IMR-90 (cell line): Measurements from ENCODE around the gene STUB1. TPM values are rescaled to one million over a fixed set of nuclear protein-coding genes. Genes with fewer than 3 reads are reported as not detected.
A peak's percentile ranks its signal among the peaks of the same experiment; 100 is the strongest.

ENCODE experiments used
- ATAC-seq: fragments of 200-7000 bp; cut with Tn5 transposase; 2 replicates; pipeline ENCODE4 v1.9.1; 2020; ENCODE audit warnings: low read depth, mild to moderate bottlenecking, moderate library complexity
- BruUV-seq: library from RNA; stranded (reverse); fragments of 400-500 nt; replicated peaks from 2 replicates; lab custom pipeline; 2021; lab: Mats Ljungman, UMichigan
- CTCF ChIA-PET: fragments of 300-600 bp; formaldehyde crosslinking; extraction: SDS; loops from one replicate; lab custom pipeline; 2021; ENCODE audit warnings: antibody characterized with exemption; lab: Yijun Ruan, JAX
- POLR2A ChIA-PET: fragments of 300-600 bp; sonication (Branson Sonifier 250); formaldehyde crosslinking; loops from one replicate; lab custom pipeline; 2022; ENCODE audit warnings: antibody characterized with exemption; ENCODE audit not compliant: unreplicated experiment; lab: Charles Lee
- DNase-seq: peaks from one replicate; pipeline ENCODE4 v3.0.0; 2013
- H2AFZ ChIP-seq: replicated peaks from 2 replicates; pipeline ENCODE3; 2013; ENCODE audit warnings: low read length, mild to moderate bottlenecking; ENCODE audit not compliant: poor library complexity
- H2AK5ac ChIP-seq: 2 replicates; pipeline ENCODE4 v1.6.1; 2013; ENCODE audit warnings: low read depth, low read length, inconsistent platforms
- H2AK9ac ChIP-seq: replicated peaks from 2 replicates; pipeline ENCODE3; 2013; ENCODE audit warnings: mild to moderate bottlenecking, low read depth, low read length, moderate library complexity; ENCODE audit not compliant: poor library complexity
- H2BK120ac ChIP-seq: 2 replicates; pipeline ENCODE4 v1.6.1; 2013; ENCODE audit warnings: low read depth, low read length, inconsistent platforms
- H2BK15ac ChIP-seq: 3 replicates; pipeline ENCODE4 v1.6.1; 2013; ENCODE audit warnings: low read depth, low read length, inconsistent platforms
- H2BK20ac ChIP-seq: 2 replicates; pipeline ENCODE4 v1.6.1; 2013; ENCODE audit warnings: low read depth, mild to moderate bottlenecking, inconsistent platforms, low read length, moderate library complexity
- H2BK5ac ChIP-seq: 2 replicates; pipeline ENCODE4 v1.6.1; 2013; ENCODE audit warnings: mild to moderate bottlenecking, low read depth, low read length, inconsistent platforms; ENCODE audit not compliant: poor library complexity, severe bottlenecking
- H3K14ac ChIP-seq: replicated peaks from 2 replicates; pipeline ENCODE4 v1.6.1; 2013; ENCODE audit warnings: low read depth, low read length, inconsistent platforms
- H3K18ac ChIP-seq: 2 replicates; pipeline ENCODE4 v1.6.1; 2013; ENCODE audit warnings: low read depth, low read length, control low read depth
- H3K23ac ChIP-seq: 2 replicates; pipeline ENCODE4 v1.6.1; 2013; ENCODE audit warnings: low read depth, low read length, inconsistent platforms
- H3K27ac ChIP-seq: 2 replicates; pipeline ENCODE4 v1.5.1; 2013; ENCODE audit warnings: mild to moderate bottlenecking, control low read depth, low read length; ENCODE audit not compliant: insufficient read depth
- H3K27me3 ChIP-seq: 2 replicates; pipeline ENCODE4 v1.6.1; 2013; ENCODE audit warnings: low read length; ENCODE audit not compliant: control insufficient read depth, insufficient read depth
- H3K36me3 ChIP-seq: 2 replicates; pipeline ENCODE4 v1.6.1; 2013; ENCODE audit warnings: low read length, mixed read lengths; ENCODE audit not compliant: control insufficient read depth, insufficient read depth
- H3K4ac ChIP-seq: 2 replicates; pipeline ENCODE4 v1.6.1; 2013; ENCODE audit warnings: low read depth, low read length, inconsistent platforms
- H3K4me1 ChIP-seq: 2 replicates; pipeline ENCODE4 v1.6.1; 2013; ENCODE audit warnings: low read length, mixed read lengths; ENCODE audit not compliant: control insufficient read depth, insufficient read depth
- H3K4me2 ChIP-seq: 2 replicates; pipeline ENCODE4 v1.6.1; 2013; ENCODE audit warnings: low read depth, mild to moderate bottlenecking, control low read depth, low read length, moderate library complexity
- H3K4me3 ChIP-seq: 2 replicates; pipeline ENCODE4 v1.5.1; 2013; ENCODE audit warnings: low read depth, mild to moderate bottlenecking, control low read depth, low read length, moderate library complexity; ENCODE audit not compliant: insufficient read depth
- H3K56ac ChIP-seq: 2 replicates; pipeline ENCODE4 v1.6.1; 2013; ENCODE audit warnings: low read length, inconsistent platforms; ENCODE audit not compliant: insufficient read depth; ENCODE audit errors: extremely low read depth
- H3K79me1 ChIP-seq, 2 experiments: 2 replicates each; pipeline ENCODE4 v1.6.1; 2013; ENCODE audit warnings: low read length in 2 of 2, inconsistent platforms in 1 of 2, low read depth in 1 of 2
- H3K9ac ChIP-seq: 2 replicates; pipeline ENCODE4 v1.6.1; 2013; ENCODE audit warnings: low read depth, low read length, control low read depth
- H3K9me1 ChIP-seq: 2 replicates; pipeline ENCODE4 v1.6.1; 2013; ENCODE audit warnings: low read length, inconsistent platforms; ENCODE audit not compliant: insufficient read depth
- H3K9me3 ChIP-seq: 2 replicates; pipeline ENCODE4 v1.6.1; 2013; ENCODE audit warnings: low read length; ENCODE audit not compliant: control insufficient read depth, insufficient read depth
- H4K20me1 ChIP-seq: 2 replicates; pipeline ENCODE4 v1.6.1; 2013; ENCODE audit warnings: low read length, inconsistent platforms; ENCODE audit not compliant: insufficient read depth
- H4K5ac ChIP-seq: 2 replicates; pipeline ENCODE4 v1.6.1; 2013; ENCODE audit warnings: mild to moderate bottlenecking, low read depth, low read length, control low read depth
- H4K8ac ChIP-seq, 2 experiments: 2 replicates each; pipeline ENCODE4 v1.6.1; 2013; ENCODE audit warnings: low read depth in 2 of 2, low read length in 2 of 2, control low read depth in 1 of 2, inconsistent platforms in 1 of 2
- H4K91ac ChIP-seq: 2 replicates; pipeline ENCODE4 v1.6.1; 2013; ENCODE audit warnings: low read depth, low read length, inconsistent platforms; ENCODE audit not compliant: insufficient read depth
- BHLHE40 ChIP-seq: fragments of 150-350 bp; IDR thresholded peaks from 2 replicates; pipeline ENCODE4 v1.6.1; 2016; ENCODE audit warnings: mild to moderate bottlenecking, low read depth, low read length
- CHD1 ChIP-seq: IDR thresholded peaks from 2 replicates; pipeline ENCODE4 v1.6.1; 2012; ENCODE audit warnings: low read depth, low read length, improper control_type of control experiment
- CTCF ChIP-seq: conservative IDR thresholded peaks from 2 replicates; pipeline ENCODE4 v1.5.1; 2012; ENCODE audit warnings: mild to moderate bottlenecking, low read depth, low read length, improper control_type of control experiment
- ELK1 ChIP-seq: fragments of 150-350 bp; IDR thresholded peaks from 2 replicates; pipeline ENCODE4 v1.6.1; 2016; ENCODE audit warnings: low read depth, mild to moderate bottlenecking, low read length, moderate library complexity, borderline replicate concordance
- FOS ChIP-seq: fragments of 150-350 bp; IDR thresholded peaks from 2 replicates; pipeline ENCODE4 v1.6.1; 2016; ENCODE audit warnings: low read depth, low read length
- MAZ ChIP-seq: IDR thresholded peaks from 2 replicates; pipeline ENCODE4 v1.6.1; 2012; ENCODE audit warnings: low read depth, mild to moderate bottlenecking, low read length, improper control_type of control experiment, moderate library complexity, borderline replicate concordance
- NFE2L2 ChIP-seq: fragments of 150-350 bp; IDR thresholded peaks from 2 replicates; pipeline ENCODE4 v1.6.1; 2016; ENCODE audit warnings: low read depth, mild to moderate bottlenecking, low read length
- RCOR1 ChIP-seq: IDR thresholded peaks from 2 replicates; pipeline ENCODE4 v1.6.1; 2012; ENCODE audit warnings: mild to moderate bottlenecking, low read length, improper control_type of control experiment; ENCODE audit not compliant: insufficient replicate concordance
- RFX5 ChIP-seq: IDR thresholded peaks from 2 replicates; pipeline ENCODE4 v1.8.0; 2012; ENCODE audit warnings: low read depth, mild to moderate bottlenecking, low read length, moderate library complexity
- USF2 ChIP-seq: fragments of 150-350 bp; IDR thresholded peaks from 2 replicates; pipeline ENCODE4 v1.6.1; 2017; ENCODE audit warnings: mild to moderate bottlenecking, antibody characterized with exemption, low read length, low read depth
- WGBS, 2 experiments: methylation state at CpG; one replicate each; pipeline versions ENCODE4 v1.1.5 to v1.1.7; 2013; ENCODE audit warnings: missing lambda C conversion rate in 2 of 2; ENCODE audit not compliant: insufficient read length in 1 of 2; ENCODE audit errors: extremely low coverage in 2 of 2; 5-methylcytosine and 5-hydroxymethylcytosine counted together
- dilution Hi-C: fragments of 300-500 bp; cut with HindIII; formaldehyde crosslinking; loops from one replicate; pipeline ENCODE4 v1.14.3; 2018; ENCODE audit warnings: low sequenced_read_pairs; ENCODE audit not compliant: unreplicated experiment
- in situ Hi-C: fragments of 300-500 bp; cut with MboI; formaldehyde crosslinking; loops from 3 replicates; pipeline ENCODE4 v1.14.3; 2019; ENCODE audit warnings: low sequenced_read_pairs, inconsistent platforms, mixed read lengths
- intact Hi-C: fragments of 100-400 bp; cut with micrococcal nuclease; formaldehyde crosslinking; loops from 2 replicates; pipeline ENCODE4 v1.10.0; 2022
- polyA plus RNA-seq, 3 experiments: library from polyadenylated mRNA; depleted of rRNA; stranded (reverse); fragments of >200 nt; gene quantifications; 2 replicates each; pipeline ENCODE4 v1.2.3, GENCODE V29; 2012; ENCODE audit warnings: low replicate concordance in 1 of 3
- total RNA-seq: library from RNA; depleted of rRNA; stranded (reverse); fragments of >200 nt; gene quantifications from 2 replicates; pipeline ENCODE4 v1.2.3, GENCODE V29; 2012

STUB1 gene
- total and polyA plus RNA-seq, 2 of the 4 experiments (the other 2 are of a cell fraction): 183 to 186 TPM

GRCh38 chr16:704552-705380 lies 24.6 kb downstream of the STUB1 start (continued):
- no peak for TF ChIP-seq USF2

GRCh38 chr16:705431-706188 lies 25.4 kb downstream of the STUB1 start, which contains the start of gene FBXL16:
TSS of gene FBXL16 (minus strand) at chr16:705801. CDS start at chr16:697405, 8,396 bp downstream.
- no peaks in the 10 kb centered on the region for H3K9me1 ChIP-seq
- TF ChIP-seq MAZ (no peak), RCOR1 (no peak), CTCF (no peak), ELK1 (no peak), CHD1 (no peak), NFE2L2 (no peak), BHLHE40 (no peak), FOS (no peak), RFX5 (no peak)
- POLR2A ChIA-PET: no interaction called here
- H4K20me1 ChIP-seq: peaks cover 18% of the 10 kb centered on the region; the same call in 1 of the 2 replicates
- in situ Hi-C loops: loop anchor here (25.0 kb wide), 1 partner anchor 357 kb away; the partner anchor contains the start of gene SSTR5
- no peak within 1 kb of the TSS for H3K23ac ChIP-seq
- ATAC-seq: peak; percentile 4; the same call in 1 of the 2 replicates
- no peaks in the 10 kb centered on the region for H3K9me3 ChIP-seq
- no peak within 1 kb of the TSS for H2BK5ac ChIP-seq
- intact Hi-C loops: no loop called here
- H3K27me3 ChIP-seq: peaks cover 64% of the 10 kb centered on the region
- 1% methylated on average over 21 of the region's 115 CpGs; no CpG with 5 or more reads in 1 of the 2 experiments for WGBS, 2 experiments
- BruUV-seq: no TSS peak
- no peak within 1 kb of the TSS for H4K8ac ChIP-seq
- H3K4ac ChIP-seq: no peak within 1 kb of the TSS
- peak within 1 kb of the TSS; percentile 32; the same call in 1 of the 2 replicates for H3K4me3 ChIP-seq
- H3K4me1 ChIP-seq: peaks cover 5% of the 10 kb centered on the region; the same call in 1 of the 2 replicates
- H2BK120ac ChIP-seq: no peak within 1 kb of the TSS
- no peak within 1 kb of the TSS for H3K9ac ChIP-seq
- no peak within 1 kb of the TSS for H3K4me2 ChIP-seq
- H3K79me1 ChIP-seq: no peaks in the 10 kb centered on the region
- peak within 1 kb of the TSS; percentile 24 for H2AK9ac ChIP-seq
- no peak within 1 kb of the TSS for H2AK5ac ChIP-seq
- no peak within 1 kb of the TSS for H3K14ac ChIP-seq
- no peak within 1 kb of the TSS for H3K18ac ChIP-seq
- no peak within 1 kb of the TSS for H2BK20ac ChIP-seq
- no peaks in the 10 kb centered on the region for H3K36me3 ChIP-seq
- CTCF ChIA-PET: no interaction called here
- no peak within 1 kb of the TSS for H4K91ac ChIP-seq
- dilution Hi-C loops: no loop called here
- no peak within 1 kb of the TSS for H2BK15ac ChIP-seq
- no peak within 1 kb of the TSS for H4K5ac ChIP-seq
- no peak within 1 kb of the TSS for H3K27ac ChIP-seq
- DNase-seq: no peak
- H3K56ac ChIP-seq: no peak within 1 kb of the TSS
- no peak within 1 kb of the TSS for H2AFZ ChIP-seq
